H1 (cell line): Measurements from ENCODE around the gene PIK3CG.

Source experiments
- EP300 ChIP-seq, 2 experiments: IDR thresholded peaks; 1 replicate in 1 of 2; 2 replicates in 1 of 2; pipeline ENCODE4 v1.6.1; 2011 to 2012; ENCODE audit warnings: low read depth in 2 of 2, low read length in 2 of 2, mild to moderate bottlenecking in 2 of 2, borderline replicate concordance in 1 of 2, inconsistent platforms in 1 of 2, moderate library complexity in 1 of 2
- TBP ChIP-seq: IDR thresholded peaks from 2 replicates; pipeline ENCODE4 v1.6.1; 2011; ENCODE audit warnings: low read depth, low read length, improper control_type of control experiment
- TF ChIP-seq, protein P1 (sequence below), 3 experiments: IDR thresholded peaks; 1 replicate in 2 of 3; 2 replicates in 1 of 3; pipeline versions ENCODE4 v1.5.1 to v1.6.1; 2011; ENCODE audit warnings: low read length in 3 of 3, mild to moderate bottlenecking in 3 of 3, inconsistent platforms in 2 of 3, low read depth in 1 of 3, moderate library complexity in 1 of 3; ENCODE audit not compliant: insufficient read depth in 1 of 3; ENCODE audit errors: control extremely low read depth in 1 of 3

DNA sequence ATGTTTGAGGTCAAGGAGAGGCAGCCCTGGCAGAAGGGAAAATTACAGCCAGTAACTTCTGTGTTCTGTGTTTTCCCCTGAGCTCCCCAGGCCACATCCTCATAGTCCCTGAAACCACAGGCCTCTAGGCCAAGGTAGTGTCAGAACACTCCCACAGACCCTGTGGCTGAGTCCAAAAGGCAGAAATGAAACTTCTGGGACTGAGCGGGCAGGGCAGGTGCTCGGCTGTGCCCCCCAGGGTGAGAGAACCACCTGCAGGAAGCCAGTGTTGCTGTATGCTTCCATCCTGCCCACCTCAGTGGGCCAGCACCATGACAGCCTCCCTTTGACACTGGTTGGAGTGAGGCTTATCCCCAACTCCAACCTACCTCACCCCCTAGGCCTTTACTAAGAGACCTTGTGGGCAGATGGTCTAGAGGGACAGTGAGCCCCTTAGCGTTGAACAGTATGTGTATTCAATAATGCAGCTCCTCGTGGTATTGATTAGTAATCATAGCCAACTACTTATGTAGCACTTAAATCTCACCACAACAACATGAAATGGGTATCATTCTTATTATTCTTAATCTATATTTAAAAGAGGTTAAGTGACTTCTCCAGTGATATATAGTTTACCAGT lies 30.3 kb downstream of the PIK3CG start:
- TF ChIP-seq, protein P1, sequence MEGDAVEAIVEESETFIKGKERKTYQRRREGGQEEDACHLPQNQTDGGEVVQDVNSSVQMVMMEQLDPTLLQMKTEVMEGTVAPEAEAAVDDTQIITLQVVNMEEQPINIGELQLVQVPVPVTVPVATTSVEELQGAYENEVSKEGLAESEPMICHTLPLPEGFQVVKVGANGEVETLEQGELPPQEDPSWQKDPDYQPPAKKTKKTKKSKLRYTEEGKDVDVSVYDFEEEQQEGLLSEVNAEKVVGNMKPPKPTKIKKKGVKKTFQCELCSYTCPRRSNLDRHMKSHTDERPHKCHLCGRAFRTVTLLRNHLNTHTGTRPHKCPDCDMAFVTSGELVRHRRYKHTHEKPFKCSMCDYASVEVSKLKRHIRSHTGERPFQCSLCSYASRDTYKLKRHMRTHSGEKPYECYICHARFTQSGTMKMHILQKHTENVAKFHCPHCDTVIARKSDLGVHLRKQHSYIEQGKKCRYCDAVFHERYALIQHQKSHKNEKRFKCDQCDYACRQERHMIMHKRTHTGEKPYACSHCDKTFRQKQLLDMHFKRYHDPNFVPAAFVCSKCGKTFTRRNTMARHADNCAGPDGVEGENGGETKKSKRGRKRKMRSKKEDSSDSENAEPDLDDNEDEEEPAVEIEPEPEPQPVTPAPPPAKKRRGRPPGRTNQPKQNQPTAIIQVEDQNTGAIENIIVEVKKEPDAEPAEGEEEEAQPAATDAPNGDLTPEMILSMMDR (IDR thresholded peaks at IDR 0.05; ENCODE audit: control extremely low read depth in 1 of 3, insufficient read depth in 1 of 3, low read depth in 1 of 3, low read length in 3 of 3): no peak
- TF ChIP-seq EP300 (IDR thresholded peaks at IDR 0.05; ENCODE audit: borderline replicate concordance in 1 of 2, low read depth in 2 of 2, low read length in 2 of 2): no peak
- no peak for TF ChIP-seq TBP
